HG03442 (cell line): ENCODE results near the gene C17orf100.
"Not testable (repeated sequence)": the region's sequence is repeated elsewhere in the genome, so short reads cannot be mapped to it uniquely, and the experiment has no call there.

Experiments used
- ATAC-seq: cut with Tn5 transposase; IDR thresholded peaks from one replicate; pipeline ENCODE4 v1.9.1; 2021; ENCODE audit warnings: mild to moderate bottlenecking, moderate library complexity; ENCODE audit not compliant: unreplicated experiment

C17orf100 gene

DNA sequence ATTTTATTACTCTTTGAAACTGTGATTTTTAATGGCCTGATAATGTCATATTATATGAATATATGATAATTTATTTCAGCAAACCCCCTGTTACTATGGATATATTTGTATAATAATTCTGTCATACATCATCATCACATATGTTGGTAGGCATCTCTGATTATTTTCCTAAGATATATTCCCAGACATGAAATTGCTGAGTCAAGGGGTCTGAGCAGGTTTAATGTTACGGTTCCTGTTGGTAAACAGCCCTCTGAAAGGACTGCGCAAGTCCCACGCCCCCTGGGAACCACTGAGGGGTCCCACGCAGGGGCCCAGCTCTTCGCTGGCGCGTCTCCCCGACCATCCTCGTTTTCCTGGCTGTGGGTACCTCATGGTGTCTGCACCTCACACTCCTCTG, 37.4 kb downstream of the C17orf100 start:
- no peak for ATAC-seq

DNA sequence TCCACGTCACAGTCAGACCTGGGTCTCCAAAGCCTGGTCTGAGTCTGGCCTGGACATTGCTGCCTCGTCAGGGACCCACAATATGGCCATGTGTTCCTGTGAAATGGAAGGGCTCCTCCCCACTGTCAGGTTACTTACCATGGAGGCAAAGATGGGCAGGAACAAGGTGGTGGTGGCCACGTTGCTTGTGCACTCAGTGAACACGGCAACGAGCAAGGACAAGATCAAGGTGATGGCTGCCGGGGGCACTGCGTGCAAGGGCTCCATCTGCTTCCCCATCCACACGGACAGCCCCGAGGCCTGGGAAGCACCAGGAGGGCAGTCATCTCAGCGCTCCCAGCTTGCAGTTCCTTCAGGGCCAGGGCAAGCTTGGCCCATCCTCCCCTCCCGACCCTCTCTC, 39.1 kb downstream of the C17orf100 start:
- ATAC-seq = no peak

DNA sequence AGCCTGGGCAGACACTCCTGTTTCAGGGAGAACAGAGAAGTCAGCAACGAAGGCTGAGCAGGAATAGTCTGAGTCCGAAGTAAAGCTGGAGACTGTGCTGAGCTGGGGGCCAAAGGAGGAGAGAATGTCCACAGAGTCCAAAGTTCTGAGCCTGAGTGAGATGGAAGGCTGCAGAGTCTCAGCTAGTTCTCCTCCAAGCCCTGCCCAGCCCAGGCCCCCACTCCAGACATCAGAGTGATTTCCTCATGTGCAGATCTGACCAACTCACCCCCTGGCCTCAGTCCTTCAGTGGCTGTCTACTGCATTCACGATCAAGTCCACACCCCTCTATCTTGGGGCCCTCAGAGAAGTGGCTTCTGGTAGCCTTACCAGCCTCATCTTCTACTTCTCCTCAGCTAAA, 40.0 kb downstream of the C17orf100 start:
- ATAC-seq = no peak

DNA sequence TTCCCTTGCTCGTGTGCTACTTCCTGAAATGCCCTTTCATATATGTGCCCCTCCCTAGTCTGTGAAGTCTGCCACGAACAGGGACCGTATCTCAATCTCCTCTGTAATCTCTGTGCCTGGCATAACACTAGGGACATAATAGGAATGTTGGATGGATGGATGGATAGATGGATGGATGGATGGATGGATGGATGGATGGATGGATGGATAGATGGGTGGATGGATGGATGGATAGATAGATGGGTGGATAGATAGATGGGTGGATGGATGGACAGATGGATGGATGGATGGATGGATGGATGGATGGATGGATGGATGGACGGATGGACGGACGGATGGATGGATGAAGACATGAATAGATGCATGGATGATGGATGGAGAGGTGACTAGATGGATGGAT, 40.4 kb downstream of the C17orf100 start:
- not testable (repeated sequence) for ATAC-seq

DNA sequence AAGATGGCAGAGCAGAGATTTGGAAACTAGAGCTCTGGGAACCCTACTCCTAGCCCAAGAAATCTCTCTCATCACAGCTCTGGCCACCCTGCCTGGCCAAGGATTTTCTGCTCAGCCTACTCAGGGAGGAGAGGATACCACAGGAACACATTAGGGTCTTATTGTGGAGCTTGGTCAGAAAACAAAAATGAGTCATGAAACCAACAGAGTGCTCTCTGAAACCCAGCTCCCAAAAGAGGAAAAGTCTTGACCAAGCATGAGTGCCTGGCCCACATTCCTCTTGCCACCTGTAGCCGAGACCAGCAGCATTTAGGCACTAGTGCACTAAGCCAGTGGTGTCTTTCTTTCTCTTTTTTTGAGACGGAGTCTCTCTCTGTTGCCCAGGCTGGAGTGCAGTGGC, 43.5 kb downstream of the C17orf100 start:
- ATAC-seq = no peak

DNA sequence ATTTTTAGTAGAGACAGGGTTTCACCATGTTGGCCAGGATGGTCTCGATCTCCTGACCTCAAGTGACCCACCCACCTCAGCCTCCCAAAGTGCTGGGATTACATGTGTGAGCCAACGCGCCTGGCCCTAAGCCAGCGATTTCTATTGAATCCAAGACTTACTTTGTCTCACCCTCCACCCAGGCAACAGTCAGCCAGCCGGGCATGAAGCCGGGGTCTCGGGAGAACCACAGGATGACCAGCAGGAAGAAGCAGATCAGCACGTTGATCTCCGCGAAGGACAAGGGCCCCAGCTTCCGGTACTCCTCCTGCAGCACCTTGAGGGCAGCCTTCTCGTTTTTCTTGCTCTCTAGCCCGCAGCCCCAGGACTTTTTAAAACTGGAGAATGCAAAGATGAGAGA, 44.0 kb downstream of the C17orf100 start:
- ATAC-seq = no peak

DNA sequence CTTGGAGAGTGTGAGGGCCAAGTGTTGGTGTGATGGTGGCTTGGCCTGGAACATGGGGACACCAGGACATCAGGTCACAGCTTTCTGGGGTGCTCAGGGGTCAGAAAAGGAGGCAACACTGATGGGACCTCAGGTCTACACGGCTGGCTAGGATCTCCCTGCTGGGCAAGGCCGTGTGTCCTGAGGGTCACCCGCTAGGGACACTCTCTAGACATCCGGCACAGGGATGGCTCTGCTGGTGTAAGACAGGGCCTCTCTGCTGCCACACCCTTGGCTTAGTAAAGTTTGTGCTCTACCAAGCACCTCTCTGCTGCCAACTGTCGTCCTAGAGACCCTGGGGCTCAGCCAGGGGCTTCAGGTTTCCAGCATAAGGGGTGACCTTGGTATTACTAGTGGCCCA, 45.3 kb downstream of the C17orf100 start:
- ATAC-seq = no peak

DNA sequence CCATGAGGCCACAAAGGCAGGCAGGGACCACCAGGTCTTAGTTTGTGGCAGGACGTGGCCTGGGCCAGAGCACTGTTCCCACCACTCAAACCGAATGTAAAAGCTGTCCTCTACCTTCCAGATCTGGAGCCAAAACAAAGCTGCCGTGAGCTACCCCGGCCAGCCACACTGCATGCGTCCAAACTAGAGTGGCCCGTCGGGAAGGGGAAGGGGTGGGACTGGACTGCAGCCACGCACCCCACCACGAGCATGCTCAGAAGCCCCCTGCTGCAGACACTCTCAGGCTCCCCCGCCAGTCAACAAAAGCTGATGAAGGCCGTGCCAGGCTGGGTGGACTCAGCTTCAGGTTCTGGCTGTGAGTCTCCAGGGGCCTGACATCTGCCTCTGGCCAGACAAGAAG, 46.4 kb downstream of the C17orf100 start:
- ATAC-seq = no peak

DNA sequence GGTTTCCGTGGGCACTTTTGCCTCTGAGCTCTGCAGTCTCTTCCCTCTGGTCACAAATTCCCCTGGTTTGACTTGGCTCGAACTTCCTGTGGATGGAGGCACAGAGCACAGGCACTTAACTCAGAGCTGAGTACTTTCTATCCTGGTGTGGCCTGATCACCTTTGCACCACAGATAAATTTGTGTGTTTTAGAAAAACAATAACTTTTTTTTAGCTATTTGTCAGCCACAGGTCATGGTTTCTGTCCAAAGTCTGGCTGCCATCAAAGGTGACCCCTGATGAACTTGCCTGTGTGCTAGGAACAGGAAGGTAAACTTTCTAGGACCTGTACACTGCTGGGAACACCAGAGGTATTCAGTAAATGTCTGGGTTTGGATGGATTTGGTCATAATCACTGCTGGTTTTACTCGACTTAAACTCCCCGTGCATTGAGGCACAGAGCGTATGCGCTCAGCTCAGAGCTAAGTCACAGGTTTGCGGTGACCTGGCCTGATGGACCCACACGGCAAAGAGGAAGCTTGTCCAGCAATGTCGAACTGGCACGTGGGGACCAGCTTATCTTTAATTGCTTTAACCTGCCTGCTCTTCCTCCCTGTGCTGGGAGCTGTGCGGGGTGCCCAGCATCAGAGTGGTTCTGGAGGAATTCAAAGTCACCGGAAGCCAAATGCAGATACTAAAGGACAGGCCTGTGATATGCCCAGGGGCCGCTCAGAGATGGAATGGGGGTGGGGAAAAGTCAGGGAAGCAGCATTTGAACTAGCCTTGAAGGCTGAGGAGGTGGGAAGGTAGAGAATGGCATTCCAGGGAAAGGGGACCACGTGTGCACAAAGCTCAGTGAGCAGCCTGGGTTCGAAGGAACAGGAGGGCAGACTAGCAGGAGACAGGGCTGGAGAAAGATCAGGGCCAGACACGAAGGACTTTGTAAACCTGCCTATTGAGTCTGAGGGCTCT, 48.7 kb downstream of the C17orf100 start:
- ATAC-seq = no peak

DNA sequence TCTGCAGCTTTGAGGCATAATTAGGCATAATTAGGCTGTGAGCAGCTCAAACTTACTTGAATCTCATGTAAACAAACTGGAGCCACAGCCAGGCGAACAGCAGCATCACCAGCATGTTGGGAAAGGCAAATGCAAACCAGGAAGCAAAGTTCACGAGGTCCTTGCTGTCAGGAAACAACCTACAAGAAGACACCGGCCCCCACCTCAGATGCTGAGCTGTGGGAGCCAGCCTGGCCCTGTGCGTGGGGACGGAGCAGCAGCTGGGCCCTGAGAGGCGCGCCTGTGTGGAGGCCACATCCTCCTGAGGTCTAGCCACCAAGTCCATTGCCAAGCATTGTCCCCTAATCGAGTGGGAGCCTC, 49.4 kb downstream of the C17orf100 start:
- ATAC-seq = no peak

DNA sequence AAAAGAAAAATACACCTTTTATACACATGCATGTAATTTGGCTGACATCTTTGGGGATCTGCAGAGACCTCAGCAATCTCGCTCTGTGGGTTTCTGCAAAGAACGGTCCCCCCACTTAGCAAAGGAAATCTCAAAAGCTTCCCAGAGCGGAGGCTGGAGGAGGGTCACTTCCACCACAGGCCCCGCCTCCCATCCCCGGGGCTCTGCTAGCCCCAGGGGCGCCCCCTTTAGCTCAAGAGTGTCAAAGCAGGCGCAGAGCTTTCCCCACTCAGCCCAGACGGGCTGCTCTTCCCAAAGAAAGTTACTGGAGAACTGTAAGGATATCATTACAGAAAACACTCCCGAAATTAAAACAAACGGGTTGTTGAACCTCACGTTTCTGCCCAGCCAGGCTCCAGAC, 50.2 kb downstream of the C17orf100 start:
- ATAC-seq = no peak

DNA sequence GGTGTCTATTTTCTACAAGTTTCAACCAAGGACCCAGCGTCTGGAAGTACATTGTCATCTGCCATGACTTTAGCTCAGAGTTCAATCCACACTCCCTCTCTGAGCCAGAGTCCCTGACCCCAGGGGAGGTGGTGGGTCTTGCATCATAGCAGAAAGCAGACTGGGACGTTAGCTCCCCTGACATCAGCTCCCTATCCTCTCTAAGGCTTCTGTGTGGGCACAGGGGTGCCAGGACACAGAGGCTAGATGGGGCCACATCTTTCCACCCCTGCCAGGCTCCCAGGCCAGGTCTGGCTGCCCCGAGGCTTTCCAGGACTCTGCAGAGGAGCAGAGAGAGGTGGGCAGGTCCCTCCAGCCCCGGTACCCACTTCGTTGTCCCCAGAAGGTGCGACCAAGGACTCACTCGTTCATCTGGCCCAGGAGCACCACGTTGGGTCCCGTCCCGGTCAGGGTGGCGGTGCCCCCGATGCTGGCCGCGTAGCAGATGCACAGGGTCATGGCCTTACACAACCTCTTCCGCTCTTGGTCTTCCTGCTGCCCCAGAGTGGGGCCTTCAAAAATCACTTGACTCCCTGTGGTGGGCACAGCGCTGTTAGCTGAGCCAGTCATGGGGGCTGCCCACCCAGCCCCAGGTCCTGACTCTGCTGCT, 51.1 kb downstream of the C17orf100 start:
- ATAC-seq = no peak
